T-helper 1 cell treated with Interleukin-12 subunit alpha and Interleukin-12 subunit beta and Interleukin-4 antibody, amounts not matched to agents 30 μg/mL and 1 μg/mL, for 36 hours (primary cell): Measurements from ENCODE around the gene MBD2.
"Not testable (repeated sequence)": the region's sequence is repeated elsewhere in the genome, so short reads cannot be mapped to it uniquely, and the experiment has no call there.

ENCODE experiments used
- H3K27ac Mint-ChIP-seq: one replicate; pipeline ENCODE4 v1.8.0; 2021; ENCODE audit warnings: mild to moderate bottlenecking, mixed read lengths
- H3K27me3 Mint-ChIP-seq: one replicate; pipeline ENCODE4 v1.8.0; 2021; ENCODE audit warnings: low read depth, mixed read lengths
- H3K36me3 Mint-ChIP-seq: one replicate; pipeline ENCODE4 v1.8.0; 2021; ENCODE audit warnings: low read depth, mixed read lengths
- H3K4me1 Mint-ChIP-seq: one replicate; pipeline ENCODE4 v1.8.0; 2021; ENCODE audit warnings: low read depth, mixed read lengths
- H3K4me3 Mint-ChIP-seq: one replicate; pipeline ENCODE4 v1.8.0; 2021; ENCODE audit warnings: mild to moderate bottlenecking, moderate library complexity, mixed read lengths
- H3K9me3 Mint-ChIP-seq: one replicate; pipeline ENCODE4 v1.8.0; 2021; ENCODE audit warnings: mixed read lengths

Gene MBD2

GRCh38 chr18:54224379-54225014, at the start of gene MBD2:
Gene MBD2, minus strand, starts transcription at chr18:54224669. Its CDS starts 110 bp downstream, at chr18:54224559.
- Mint-ChIP-seq H3K9me3 (no peaks in the 10 kb centered on the region), H3K27ac (peak within 1 kb of the TSS; percentile 96), H3K36me3 (peaks cover 12% of the 10 kb centered on the region), H3K4me1 (peaks cover 34% of the 10 kb centered on the region), H3K4me3 (peak within 1 kb of the TSS; percentile 95), H3K27me3 (no peaks in the 10 kb centered on the region)

GRCh38 chr18:54269893-54270844, 45.7 kb upstream of the MBD2 start:
- Mint-ChIP-seq H3K27me3 (no peaks in the 10 kb centered on the region), H3K4me3 (peak overlapping the region; percentile 85), H3K27ac (peak overlapping the region; percentile 93), H3K4me1 (peaks cover 37% of the 10 kb centered on the region), H3K9me3 (no peaks in the 10 kb centered on the region), H3K36me3 (peaks cover 4% of the 10 kb centered on the region)

GRCh38 chr18:54268751-54269150, 44.3 kb upstream of the MBD2 start:
- peaks cover 49% of the 10 kb centered on the region for H3K4me1 Mint-ChIP-seq
- H3K9me3 Mint-ChIP-seq, result no peaks in the 10 kb centered on the region
- H3K27me3 Mint-ChIP-seq, result no peaks in the 10 kb centered on the region
- H3K4me3 Mint-ChIP-seq, result peak overlapping the region; percentile 85
- peaks cover 4% of the 10 kb centered on the region for H3K36me3 Mint-ChIP-seq
- H3K27ac Mint-ChIP-seq, result peak overlapping the region; percentile 93

- H3K4me3 Mint-ChIP-seq, result no peak overlapping the region
- no peaks in the 10 kb centered on the region for H3K9me3 Mint-ChIP-seq
- H3K36me3 Mint-ChIP-seq, result peaks cover 4% of the 10 kb centered on the region
- peaks cover 53% of the 10 kb centered on the region for H3K4me1 Mint-ChIP-seq
- H3K27ac Mint-ChIP-seq, result no peak overlapping the region
- H3K27me3 Mint-ChIP-seq, result no peaks in the 10 kb centered on the region
Observed at GRCh38 chr18:54267701-54268100, 43.2 kb upstream of the MBD2 start.

DNA sequence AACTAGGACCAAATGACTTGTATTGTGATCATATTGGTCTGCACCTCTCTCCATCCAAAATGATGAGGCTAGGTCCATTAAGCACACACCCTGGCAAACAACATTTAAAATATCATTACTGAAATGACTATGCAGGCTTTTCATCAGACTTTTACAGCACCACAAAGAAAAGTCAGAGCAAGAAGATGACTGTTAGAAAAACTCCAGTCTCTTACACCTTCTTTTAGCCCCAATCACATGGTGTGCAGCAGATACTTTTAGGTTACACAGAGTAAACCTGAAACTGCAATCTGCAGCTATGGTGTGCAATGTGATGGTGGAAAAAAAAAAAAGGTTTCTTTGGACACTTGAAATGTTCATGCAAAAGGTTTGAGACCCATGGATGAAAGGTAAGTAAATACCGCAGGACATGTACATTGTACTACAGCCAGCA, 39.5 kb upstream of the MBD2 start:
- peaks cover 49% of the 10 kb centered on the region for H3K4me1 Mint-ChIP-seq
- no peaks in the 10 kb centered on the region for H3K9me3 Mint-ChIP-seq
- peaks cover 2% of the 10 kb centered on the region for H3K36me3 Mint-ChIP-seq
- H3K4me3 Mint-ChIP-seq, result peak overlapping the region; percentile 58
- peak overlapping the region; percentile 92 for H3K27ac Mint-ChIP-seq
- H3K27me3 Mint-ChIP-seq, result no peaks in the 10 kb centered on the region

DNA sequence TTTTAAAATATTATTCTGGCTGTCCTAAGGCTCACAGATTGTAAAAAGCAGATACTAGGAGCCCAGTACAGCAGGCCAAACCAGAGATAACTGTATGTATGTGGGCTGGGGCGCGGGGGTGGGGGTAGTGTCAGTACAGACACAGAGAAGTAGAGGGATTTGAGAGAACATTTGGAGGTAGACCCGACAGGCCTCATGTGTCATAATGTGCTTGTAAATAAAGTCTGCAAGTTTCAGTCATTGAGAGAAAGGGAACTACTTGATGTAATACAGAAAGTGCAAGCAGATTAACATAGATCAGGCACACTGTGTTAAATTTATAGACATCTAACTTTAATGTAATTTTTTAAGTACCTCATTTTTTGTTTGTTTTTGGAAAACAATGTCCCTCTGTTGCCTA, 37.4 kb upstream of the MBD2 start:
- H3K36me3 Mint-ChIP-seq, result peaks cover 2% of the 10 kb centered on the region
- no peaks in the 10 kb centered on the region for H3K9me3 Mint-ChIP-seq
- no peaks in the 10 kb centered on the region for H3K27me3 Mint-ChIP-seq
- H3K4me1 Mint-ChIP-seq, result peaks cover 45% of the 10 kb centered on the region
- H3K4me3 Mint-ChIP-seq, result no peak overlapping the region
- peak overlapping the region; percentile 81 for H3K27ac Mint-ChIP-seq

GRCh38 chr18:54260396-54261072, 36.1 kb upstream of the MBD2 start:
- H3K9me3 Mint-ChIP-seq, result no peaks in the 10 kb centered on the region
- H3K4me3 Mint-ChIP-seq, result no peak overlapping the region
- peaks cover 2% of the 10 kb centered on the region for H3K36me3 Mint-ChIP-seq
- peaks cover 39% of the 10 kb centered on the region for H3K4me1 Mint-ChIP-seq
- H3K27me3 Mint-ChIP-seq, result no peaks in the 10 kb centered on the region
- peak overlapping the region; percentile 78 for H3K27ac Mint-ChIP-seq

DNA sequence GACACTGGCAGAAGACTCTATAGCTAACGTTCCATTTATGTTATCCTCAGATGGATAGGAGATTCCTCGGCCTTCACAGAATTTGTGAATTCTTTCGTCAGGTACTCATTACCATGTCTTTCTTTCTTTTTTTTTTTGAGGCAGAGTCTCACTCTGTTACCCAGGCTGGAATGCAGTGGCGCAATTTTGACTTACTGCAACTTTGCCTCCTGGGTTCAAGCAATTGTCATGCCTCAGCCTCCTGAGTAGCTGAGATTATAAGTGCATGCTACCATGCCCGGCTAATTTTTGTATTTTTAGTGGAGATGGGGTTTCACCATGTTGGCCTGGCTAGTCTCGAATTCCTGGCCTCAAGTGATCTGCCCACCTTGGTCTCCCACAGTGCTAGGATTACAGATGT, 33.3 kb upstream of the MBD2 start:
- peaks cover 21% of the 10 kb centered on the region for H3K4me1 Mint-ChIP-seq
- H3K4me3 Mint-ChIP-seq, H3K27me3 Mint-ChIP-seq, H3K9me3 Mint-ChIP-seq, H3K36me3 Mint-ChIP-seq, H3K27ac Mint-ChIP-seq: not testable (repeated sequence)

DNA sequence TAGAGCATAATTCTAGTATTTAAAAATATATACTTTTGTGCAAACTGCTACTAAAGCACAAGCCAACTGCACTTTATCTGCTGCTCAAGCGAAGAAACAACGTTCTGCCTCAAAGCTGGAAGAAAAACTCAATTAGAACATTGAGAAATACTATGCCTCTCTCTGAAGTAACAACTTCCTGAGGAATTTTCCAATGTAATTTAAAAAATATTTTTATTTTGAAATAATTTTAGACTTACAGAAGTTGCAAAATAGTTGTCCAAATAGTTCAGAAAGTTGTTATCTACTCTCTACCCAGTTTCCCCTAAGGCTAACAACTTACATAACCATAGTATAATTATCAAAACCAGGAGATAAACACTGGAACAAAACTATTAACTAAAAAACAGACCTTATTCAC, 32.5 kb upstream of the MBD2 start:
- H3K4me3 Mint-ChIP-seq, result no peak overlapping the region
- H3K27me3 Mint-ChIP-seq, result no peaks in the 10 kb centered on the region
- H3K4me1 Mint-ChIP-seq, result peaks cover 13% of the 10 kb centered on the region
- no peak overlapping the region for H3K27ac Mint-ChIP-seq
- no peaks in the 10 kb centered on the region for H3K9me3 Mint-ChIP-seq
- H3K36me3 Mint-ChIP-seq, result peaks cover 2% of the 10 kb centered on the region

GRCh38 chr18:54255141-54255540, 30.7 kb upstream of the MBD2 start:
- H3K4me1 Mint-ChIP-seq, result peaks cover 3% of the 10 kb centered on the region
- H3K9me3 Mint-ChIP-seq, result no peaks in the 10 kb centered on the region
- no peaks in the 10 kb centered on the region for H3K27me3 Mint-ChIP-seq
- no peak overlapping the region for H3K27ac Mint-ChIP-seq
- H3K36me3 Mint-ChIP-seq, result no peaks in the 10 kb centered on the region
- no peak overlapping the region for H3K4me3 Mint-ChIP-seq

GRCh38 chr18:54254265-54254758, 29.8 kb upstream of the MBD2 start:
- Mint-ChIP-seq H3K36me3 (no peaks in the 10 kb centered on the region), H3K4me1 (peaks cover 3% of the 10 kb centered on the region), H3K27ac (no peak overlapping the region), H3K27me3 (no peaks in the 10 kb centered on the region), H3K4me3 (no peak overlapping the region), H3K9me3 (no peaks in the 10 kb centered on the region)

- Mint-ChIP-seq H3K4me1 (peaks cover 9% of the 10 kb centered on the region), H3K27me3 (no peaks in the 10 kb centered on the region), H3K36me3 (peaks cover 2% of the 10 kb centered on the region), H3K9me3 (no peaks in the 10 kb centered on the region), H3K4me3 (no peak overlapping the region), H3K27ac (no peak overlapping the region)
Observed at GRCh38 chr18:54251606-54252390, 27.3 kb upstream of the MBD2 start.

GRCh38 chr18:54250846-54251261, 26.4 kb upstream of the MBD2 start:
- Mint-ChIP-seq H3K27me3 (no peaks in the 10 kb centered on the region), H3K4me3 (no peak overlapping the region), H3K9me3 (no peaks in the 10 kb centered on the region), H3K4me1 (peaks cover 9% of the 10 kb centered on the region), H3K36me3 (peaks cover 2% of the 10 kb centered on the region), H3K27ac (no peak overlapping the region)
